Gastrocnemius medialis (tissue), 4 donors: ENCODE results near the gene RIMBP2. TPM values are rescaled to one million over a fixed set of nuclear protein-coding genes. Genes with fewer than 3 reads are reported as not detected.

Experiments
- ATAC-seq, 2 donors: fragments of 150-250 bp; one replicate each; pipeline ENCODE4 v1.9.1; 2016
- DNase-seq, 2 donors: peaks; one replicate each; pipeline ENCODE4 v3.0.0-alpha.2; 2019
- H3K27ac ChIP-seq, 4 donors: fragments of 200-600 bp; sonication (generic); 1 replicate in 1 of 4; 2 replicates in 3 of 4; pipeline ENCODE4 v1.5.1; 2016 to 2018; ENCODE audit warnings: mild to moderate bottlenecking in 2 of 4, moderate library complexity in 1 of 4
- H3K27me3 ChIP-seq, 3 donors: fragments of 200-600 bp; sonication (generic) in 2 of 3; 1 replicate in 1 of 3; 2 replicates in 2 of 3; pipeline versions ENCODE4 v1.5.1 to v1.6.0; 2016 to 2019; ENCODE audit warnings: mild to moderate bottlenecking in 1 of 3, moderate library complexity in 1 of 3
- H3K36me3 ChIP-seq, 2 donors: fragments of 200-600 bp; sonication (generic) in 1 of 2; one replicate each; pipeline ENCODE4 v1.5.1; 2017 to 2018
- H3K4me1 ChIP-seq, 2 donors: fragments of 200-600 bp; sonication (generic) in 1 of 2; one replicate each; pipeline ENCODE4 v1.5.1; 2016 to 2017; ENCODE audit warnings: mild to moderate bottlenecking in 2 of 2
- H3K4me3 ChIP-seq, 4 donors: fragments of 200-600 bp; sonication (generic) in 3 of 4; 1 replicate in 1 of 4; 2 replicates in 3 of 4; pipeline ENCODE4 v1.5.1; 2016 to 2019; ENCODE audit warnings: mild to moderate bottlenecking in 2 of 4
- H3K9me3 ChIP-seq, 3 donors: fragments of 200-600 bp; sonication (generic) in 2 of 3; 1 replicate in 1 of 3; 2 replicates in 2 of 3; pipeline ENCODE4 v1.5.1; 2016 to 2019
- CTCF ChIP-seq, 5 experiments: fragments of 450-650 bp in 3 of 5; fragments of 200-600 bp in 2 of 5; sonication (generic) in 2 of 5; IDR thresholded peaks in 4 of 5; conservative IDR thresholded peaks in 1 of 5; 1 replicate in 4 of 5; 2 replicates in 1 of 5; pipeline ENCODE4 v1.5.1; 2016 to 2019; ENCODE audit warnings: antibody characterized with exemption in 5 of 5, mild to moderate bottlenecking in 3 of 5, moderate library complexity in 3 of 5
- POLR2A ChIP-seq, 2 donors: fragments of 450-650 bp; IDR thresholded peaks; one replicate each; pipeline ENCODE4 v1.6.1; 2017; ENCODE audit warnings: antibody characterized with exemption in 2 of 2, mild to moderate bottlenecking in 2 of 2, moderate library complexity in 2 of 2
- in situ Hi-C, 4 donors: fragments of 200-750 bp; cut with MboI; loops; one replicate each; pipeline versions ENCODE4 v1.15.0 to v1.8.0; 2017; ENCODE audit warnings: low sequenced_read_pairs in 4 of 4
- intact Hi-C: fragments of 100-400 bp; cut with DNase I; formaldehyde crosslinking; loops from one replicate; pipeline ENCODE4 v1.15.1; 2023; ENCODE audit warnings: low total_unique reads
- total RNA-seq, 4 donors: library from RNA; depleted of rRNA; stranded (reverse); fragments of >200 nt; gene quantifications; one replicate each; pipeline versions ENCODE4 v1.1.0 to v1.2.3, GENCODE V29; 2016

RIMBP2 gene
- total RNA-seq, 4 donors from 2014 or later, result 0.76 to 2.2 (median 1.2) TPM; not detected in 1

GRCh38 chr12:130513556-130513955 is 202.5 kb downstream of the RIMBP2 start:
- no peaks in the 10 kb centered on the region for H3K4me1 ChIP-seq
- ATAC-seq, result no peak
- TF ChIP-seq POLR2A (IDR thresholded peaks at IDR 0.05) (no peak), CTCF (IDR thresholded peaks at IDR 0.05 in 4 of 5, conservative IDR thresholded peaks at IDR 0.05 in 1 of 5) (no peak)
- in situ Hi-C loops, result no loop called here
- no peaks in the 10 kb centered on the region for H3K36me3 ChIP-seq
- intact Hi-C loops, result no loop called here
- no peak overlapping the region for H3K4me3 ChIP-seq
- H3K27me3 ChIP-seq, result no peaks in the 10 kb centered on the region
- DNase-seq, result no peak
- H3K27ac ChIP-seq, result no peak overlapping the region
- no peaks in the 10 kb centered on the region for H3K9me3 ChIP-seq

- intact Hi-C loops (no loop called here), in situ Hi-C loops (no loop called here)
- no peak for TF ChIP-seq POLR2A (IDR thresholded peaks at IDR 0.05)
- no peak for TF ChIP-seq CTCF (IDR thresholded peaks at IDR 0.05 in 4 of 5, conservative IDR thresholded peaks at IDR 0.05 in 1 of 5)
- no peaks in the 10 kb centered on the region for H3K27me3 ChIP-seq
- H3K27ac ChIP-seq, result no peak overlapping the region
- no peak for ATAC-seq
- H3K4me1 ChIP-seq, result no peaks in the 10 kb centered on the region
- H3K9me3 ChIP-seq, result no peaks in the 10 kb centered on the region
- H3K4me3 ChIP-seq, result no peak overlapping the region
- DNase-seq, result no peak
- no peaks in the 10 kb centered on the region for H3K36me3 ChIP-seq
Observed at GRCh38 chr12:130511285-130511684, 204.8 kb downstream of the RIMBP2 start.

- no peaks in the 10 kb centered on the region for H3K27me3 ChIP-seq
- ATAC-seq (no peak), DNase-seq (no peak)
- H3K36me3 ChIP-seq, result no peaks in the 10 kb centered on the region
- in situ Hi-C loops (no loop called here), intact Hi-C loops (no loop called here)
- H3K4me3 ChIP-seq, result no peak overlapping the region
- no peaks in the 10 kb centered on the region for H3K9me3 ChIP-seq
- TF ChIP-seq POLR2A (IDR thresholded peaks at IDR 0.05) (no peak), CTCF (IDR thresholded peaks at IDR 0.05 in 4 of 5, conservative IDR thresholded peaks at IDR 0.05 in 1 of 5) (no peak)
- H3K27ac ChIP-seq, result no peak overlapping the region
- H3K4me1 ChIP-seq, result no peaks in the 10 kb centered on the region
Observed at GRCh38 chr12:130509454-130509853, 206.6 kb downstream of the RIMBP2 start.

GRCh38 chr12:130508847-130509246 is 207.3 kb downstream of the RIMBP2 start:
- no peaks in the 10 kb centered on the region for H3K9me3 ChIP-seq
- in situ Hi-C loops, result no loop called here
- no peak for ATAC-seq
- intact Hi-C loops, result no loop called here
- H3K4me3 ChIP-seq, result no peak overlapping the region
- no peaks in the 10 kb centered on the region for H3K27me3 ChIP-seq
- H3K36me3 ChIP-seq, result no peaks in the 10 kb centered on the region
- H3K4me1 ChIP-seq, result no peaks in the 10 kb centered on the region
- DNase-seq, result no peak
- TF ChIP-seq POLR2A (IDR thresholded peaks at IDR 0.05), result no peak
- no peak for TF ChIP-seq CTCF (IDR thresholded peaks at IDR 0.05 in 4 of 5, conservative IDR thresholded peaks at IDR 0.05 in 1 of 5)
- no peak overlapping the region for H3K27ac ChIP-seq

GRCh38 chr12:130508318-130508717 is 207.8 kb downstream of the RIMBP2 start:
- Histone ChIP-seq H3K27ac (no peak overlapping the region), H3K4me1 (no peaks in the 10 kb centered on the region), H3K9me3 (no peaks in the 10 kb centered on the region), H3K36me3 (no peaks in the 10 kb centered on the region), H3K27me3 (no peaks in the 10 kb centered on the region), H3K4me3 (no peak overlapping the region)
- in situ Hi-C loops, result no loop called here
- ATAC-seq (no peak), DNase-seq (no peak)
- intact Hi-C loops, result no loop called here
- TF ChIP-seq POLR2A (IDR thresholded peaks at IDR 0.05) (no peak), CTCF (IDR thresholded peaks at IDR 0.05 in 4 of 5, conservative IDR thresholded peaks at IDR 0.05 in 1 of 5) (no peak)
